Epithelial cell of proximal tubule (primary cell): ENCODE data around the gene GTF2F2. TPM values are rescaled to one million over a fixed set of nuclear protein-coding genes. Genes with fewer than 3 reads are reported as not detected.
A peak's percentile ranks its signal among the peaks of the same experiment; 100 is the strongest.

ENCODE experiments used
- DNase-seq: peaks from one replicate; pipeline ENCODE4 v3.0.0-alpha.2; 2011; ENCODE audit warnings: low read depth
- H3K4me3 ChIP-seq: 2 replicates; pipeline ENCODE4 v1.5.1; 2011; ENCODE audit warnings: low read depth, mild to moderate bottlenecking, low read length
- total RNA-seq: library from RNA; depleted of rRNA; stranded (reverse); fragments of >200 nt; gene quantifications from 2 replicates; pipeline ENCODE4 v1.2.3, GENCODE V29; 2015
- TF ChIP-seq, protein P1 (sequence below): conservative IDR thresholded peaks from 2 replicates; pipeline ENCODE4 v1.5.1; 2012; ENCODE audit warnings: low read depth, mild to moderate bottlenecking, low read length

Gene GTF2F2
- total RNA-seq, 1 donor from 2014 or later, result 47.9 TPM

DNA sequence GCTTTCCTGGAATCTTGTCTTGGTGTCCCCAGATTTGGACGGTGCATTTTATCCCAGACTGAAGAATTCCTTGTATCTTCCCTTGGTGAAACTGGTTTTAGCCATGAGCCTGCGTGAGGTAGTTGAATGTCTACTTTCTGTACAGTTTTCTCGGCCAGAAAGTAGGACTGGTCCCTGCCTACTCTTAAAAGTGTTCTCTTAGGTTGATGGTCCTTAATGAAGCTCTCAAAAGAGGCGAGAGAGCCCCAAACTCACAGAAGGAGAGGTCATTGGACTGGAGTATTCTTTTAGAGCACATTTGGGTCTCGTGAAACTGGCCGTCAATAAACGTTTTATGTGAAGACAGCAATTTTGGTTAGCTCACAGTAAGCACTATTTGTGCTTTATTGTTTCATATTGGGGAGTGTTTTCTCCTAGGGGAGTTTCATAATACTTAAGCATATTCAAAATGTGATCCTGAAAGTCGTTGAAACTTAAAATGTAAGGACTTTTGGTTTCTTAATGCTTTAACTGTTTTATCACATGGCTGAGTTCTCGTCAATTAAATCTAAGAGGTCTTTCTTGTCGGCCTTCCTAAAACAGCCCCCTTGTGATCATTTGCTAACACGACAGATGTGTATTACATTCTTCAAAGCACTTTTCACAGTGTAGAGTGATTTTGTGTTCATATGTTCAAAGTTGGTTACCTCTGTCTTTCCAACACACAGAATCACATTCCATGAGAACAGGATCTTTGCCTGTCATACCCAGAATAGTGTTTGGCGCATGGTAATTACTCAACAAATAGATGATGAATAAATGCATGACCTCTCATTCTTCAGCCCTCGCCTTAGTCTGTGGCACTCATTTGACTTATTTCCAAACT, 889 bp downstream of the GTF2F2 start:
- peak; percentile 48 for DNase-seq
- peak overlapping the region; percentile 68 for H3K4me3 ChIP-seq
- TF ChIP-seq, protein P1, sequence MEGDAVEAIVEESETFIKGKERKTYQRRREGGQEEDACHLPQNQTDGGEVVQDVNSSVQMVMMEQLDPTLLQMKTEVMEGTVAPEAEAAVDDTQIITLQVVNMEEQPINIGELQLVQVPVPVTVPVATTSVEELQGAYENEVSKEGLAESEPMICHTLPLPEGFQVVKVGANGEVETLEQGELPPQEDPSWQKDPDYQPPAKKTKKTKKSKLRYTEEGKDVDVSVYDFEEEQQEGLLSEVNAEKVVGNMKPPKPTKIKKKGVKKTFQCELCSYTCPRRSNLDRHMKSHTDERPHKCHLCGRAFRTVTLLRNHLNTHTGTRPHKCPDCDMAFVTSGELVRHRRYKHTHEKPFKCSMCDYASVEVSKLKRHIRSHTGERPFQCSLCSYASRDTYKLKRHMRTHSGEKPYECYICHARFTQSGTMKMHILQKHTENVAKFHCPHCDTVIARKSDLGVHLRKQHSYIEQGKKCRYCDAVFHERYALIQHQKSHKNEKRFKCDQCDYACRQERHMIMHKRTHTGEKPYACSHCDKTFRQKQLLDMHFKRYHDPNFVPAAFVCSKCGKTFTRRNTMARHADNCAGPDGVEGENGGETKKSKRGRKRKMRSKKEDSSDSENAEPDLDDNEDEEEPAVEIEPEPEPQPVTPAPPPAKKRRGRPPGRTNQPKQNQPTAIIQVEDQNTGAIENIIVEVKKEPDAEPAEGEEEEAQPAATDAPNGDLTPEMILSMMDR, result peak; percentile 36

DNA sequence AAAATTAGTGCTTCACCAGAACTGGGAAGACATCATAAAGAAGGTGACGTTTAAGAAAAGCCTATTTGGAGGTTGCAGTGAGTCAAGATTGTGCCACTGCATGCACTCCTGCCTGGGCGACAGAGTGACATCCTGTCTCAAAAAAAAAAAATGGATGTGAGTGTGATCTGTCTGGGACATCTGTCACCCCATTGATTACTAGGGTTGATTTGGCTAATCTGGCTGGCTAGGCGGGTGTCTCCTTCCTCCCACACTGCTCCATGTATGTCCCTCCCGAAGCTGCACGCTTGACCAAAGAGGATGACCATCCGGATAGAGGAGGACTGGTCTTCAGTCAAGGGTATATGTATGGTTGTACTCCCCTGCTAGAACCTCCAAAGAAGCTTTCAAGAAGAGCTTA, 2.6 kb downstream of the GTF2F2 start:
- H3K4me3 ChIP-seq, result no peak overlapping the region
- no peak for DNase-seq
- TF ChIP-seq, protein P1, result no peak

DNA sequence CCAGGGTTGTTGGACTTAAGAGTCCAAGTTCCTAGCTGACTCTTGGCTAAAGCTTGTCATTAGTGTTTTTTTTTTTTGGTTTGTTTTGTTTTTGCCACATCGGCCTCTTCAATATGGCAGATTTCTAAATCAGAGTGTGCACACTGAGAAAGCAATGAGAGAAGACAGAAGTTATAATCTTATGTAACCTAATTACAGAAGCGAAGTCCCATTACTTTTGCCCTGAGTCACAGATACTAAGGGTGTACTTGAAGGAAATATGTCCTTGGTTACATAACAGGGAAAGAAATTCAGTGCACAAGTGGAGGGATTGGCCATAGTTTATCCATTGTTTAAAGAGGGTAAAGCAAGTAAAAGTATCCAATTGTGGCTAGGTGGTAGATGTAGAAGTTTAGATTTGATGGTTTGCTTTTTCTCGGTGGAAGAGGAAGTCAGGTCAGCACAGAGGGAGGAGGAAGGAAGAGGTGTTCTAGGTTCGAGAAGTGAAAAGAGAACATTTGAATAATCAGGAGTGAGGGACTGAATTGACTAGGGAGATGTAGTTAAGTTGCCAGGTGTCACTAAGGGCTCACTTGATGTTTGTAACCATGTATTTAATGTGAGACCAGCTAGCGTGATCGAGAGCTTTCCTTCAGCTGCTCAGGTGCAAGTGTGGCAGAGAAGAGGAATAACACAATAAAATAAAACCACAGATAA, 12.2 kb downstream of the GTF2F2 start:
- DNase-seq, result no peak
- no peak overlapping the region for H3K4me3 ChIP-seq
- TF ChIP-seq, protein P1, result no peak

DNA sequence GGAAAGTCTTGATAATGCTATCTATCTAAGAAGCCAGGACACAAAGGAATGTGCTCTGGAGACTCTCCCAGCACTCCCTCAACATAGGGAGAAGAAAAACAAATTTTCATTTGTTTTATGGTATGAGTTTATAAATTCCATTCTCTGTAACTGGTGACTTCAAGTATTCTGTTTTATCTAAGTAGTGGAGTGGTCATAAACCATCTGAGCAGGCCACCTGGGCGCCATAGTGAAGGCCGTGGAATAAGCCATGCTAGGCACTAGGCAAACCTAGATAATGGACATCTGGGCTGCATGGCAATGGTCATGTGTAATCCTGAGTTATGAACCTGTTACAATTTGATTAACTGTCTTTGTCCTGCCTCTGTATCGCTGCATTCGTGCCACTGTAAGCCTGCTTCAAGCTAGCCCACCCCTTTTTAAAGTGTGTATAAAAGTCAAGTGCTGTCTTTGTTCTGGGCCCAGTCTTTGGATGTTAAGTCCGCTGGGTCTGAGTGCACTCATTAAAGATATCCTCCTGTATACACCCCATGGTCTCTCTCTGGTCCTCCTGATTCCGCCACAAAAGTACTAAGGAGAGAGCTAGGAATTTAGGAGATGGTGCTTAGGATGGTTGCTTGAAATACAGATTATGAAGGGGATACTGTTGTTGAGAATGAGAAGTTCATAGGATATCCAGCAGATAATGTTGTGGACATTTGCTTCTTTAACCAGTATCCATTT, 13.2 kb downstream of the GTF2F2 start:
- DNase-seq, result no peak
- H3K4me3 ChIP-seq, result no peak overlapping the region
- TF ChIP-seq, protein P1, result no peak

GRCh38 chr13:45136741-45137504, 16.6 kb downstream of the GTF2F2 start:
- TF ChIP-seq, protein P1, result no peak
- no peak for DNase-seq
- H3K4me3 ChIP-seq, result no peak overlapping the region

DNA sequence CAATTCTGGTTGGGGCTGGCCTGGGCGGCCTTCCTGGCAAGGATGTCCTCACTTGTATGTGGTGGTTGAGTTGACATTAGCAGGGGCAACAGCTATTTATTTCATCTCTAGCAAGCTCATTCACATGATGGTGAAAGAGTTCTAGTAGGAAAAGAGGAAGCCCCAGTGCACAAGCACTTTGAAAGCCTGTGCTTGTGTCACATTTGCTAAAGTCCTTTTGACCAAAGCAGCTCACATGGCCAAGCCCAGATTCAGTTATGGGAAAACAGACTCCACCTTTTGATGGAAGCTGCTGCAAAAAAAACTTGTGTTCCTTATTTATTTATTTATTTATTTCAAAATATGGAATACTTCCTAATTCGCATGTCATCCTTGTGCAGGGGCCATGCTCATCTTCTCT, 17.2 kb downstream of the GTF2F2 start:
- TF ChIP-seq, protein P1, result no peak
- no peak overlapping the region for H3K4me3 ChIP-seq
- DNase-seq, result no peak
